Pancreas (tissue), 10 donors: Measurements from ENCODE around the gene TNIK. TPM values are rescaled to one million over a fixed set of nuclear protein-coding genes. Genes with fewer than 3 reads are reported as not detected.
A peak's percentile ranks its signal among the peaks of the same experiment; 100 is the strongest.

Source experiments
- ATAC-seq, 4 donors: fragments of 200-7000 bp; cut with Tn5 transposase; one replicate each; pipeline versions ENCODE4 v1.8.0 to v1.9.1; 2020; ENCODE audit warnings: mild to moderate bottlenecking in 4 of 4, moderate library complexity in 4 of 4
- DNase-seq, 6 donors: peaks; one replicate each; pipeline ENCODE4 v3.0.0-alpha.2; 2020
- FAIRE-seq: peaks from 2 replicates; lab custom pipeline; 2012; peaks lifted over from hg19 to GRCh38; lab: Jason Lieb, UNC
- H3K27ac ChIP-seq, 4 donors: fragments of 200-600 bp; sonication (generic); 1 replicate in 3 of 4; 2 replicates in 1 of 4; pipeline versions ENCODE4 v1.5.0 to v1.8.0; 2020
- H3K27me3 ChIP-seq, 4 donors: fragments of 200-600 bp; one replicate each; pipeline ENCODE4 v1.8.0; 2021
- H3K36me3 ChIP-seq, 3 donors: fragments of 200-600 bp; sonication (generic) in 1 of 3; one replicate each; pipeline versions ENCODE4 v1.5.0 to v1.8.0; 2020 to 2021
- H3K4me1 ChIP-seq, 3 donors: fragments of 200-600 bp; one replicate each; pipeline ENCODE4 v1.8.0; 2021
- H3K4me3 ChIP-seq, 4 donors: fragments of 200-600 bp; sonication (generic) in 2 of 4; one replicate each; pipeline versions ENCODE4 v1.5.0 to v1.8.0; 2020 to 2021
- H3K9me3 ChIP-seq, 4 donors: fragments of 200-600 bp; one replicate each; pipeline ENCODE4 v1.8.0; 2021
- CTCF ChIP-seq, 4 donors: fragments of 200-600 bp; sonication (generic) in 3 of 4; IDR thresholded peaks; one replicate each; pipeline versions ENCODE4 v1.5.0 to v1.8.0; 2021; ENCODE audit warnings: antibody characterized with exemption in 4 of 4
- WGBS, 2 donors: extraction: QIAGEN DNeasy Blood & Tissue Kit; methylation state at CpG; one replicate each; pipeline ENCODE4 v1.1.7; 2013; 5-methylcytosine and 5-hydroxymethylcytosine counted together
- intact Hi-C, 3 donors: fragments of 100-400 bp; cut with DNase I; formaldehyde crosslinking; loops; one replicate each; pipeline versions ENCODE4 v1.11.1 to v1.14.2; 2022
- polyA plus RNA-seq, 2 donors: library from polyadenylated mRNA; stranded (reverse); fragments of 200-250 nt; gene quantifications; one replicate each; pipeline ENCODE4 v1.2.3, GENCODE V29; 2013
- total RNA-seq, 6 donors: library from RNA; stranded (reverse); fragmentation: NEBNext Ultra II Directional in 4 of 6; extraction: Animal tissue kit (Norgen Biotek cat#: 25700) in 4 of 6; gene quantifications; one replicate each; pipeline versions ENCODE4 v1.2.1 to v1.2.4, GENCODE V29; 2021 to 2023
- donor health status: healthy with polysubstance abuse.
- donor health status: DM: no; HTN: no; CAD: no; lungs with moderate emphysema.
- donor health status: DM: no; HTN: no; CAD: no.
- donor health status: control.
- donor health status: control.
- donor health status: Bipolar disorder and iron deficiency.
- donor health status: DM: yes; HTN: yes; CAD: no.
- donor health status: DM: no; HTN: no; CAD: no.
- donor health status: DM: no; HTN: no; CAD: no.
- donor health status: DM: yes; HTN: yes; CAD: no.

Gene TNIK
- total and polyA plus RNA-seq, 8 donors, result 3.5 to 13.6 (median 5.8) TPM

GRCh38 chr3:171419457-171419856 lies 40.7 kb downstream of the TNIK start:
- TF ChIP-seq CTCF (IDR thresholded peaks at IDR 0.05), result no peak
- H3K9me3 ChIP-seq, result no peaks in the 10 kb centered on the region
- H3K4me3 ChIP-seq, result no peak overlapping the region
- no peak for ATAC-seq
- no peaks in the 10 kb centered on the region for H3K36me3 ChIP-seq
- DNase-seq, result no peak
- WGBS, 2 donors, result 66 to 73% methylated on average over 3 of the region's 3 CpGs
- intact Hi-C loops, result no loop called here
- no peak overlapping the region for H3K27ac ChIP-seq
- H3K27me3 ChIP-seq, result no peaks in the 10 kb centered on the region
- FAIRE-seq, result no peak
- no peaks in the 10 kb centered on the region for H3K4me1 ChIP-seq

- no peak overlapping the region for H3K27ac ChIP-seq
- no peaks in the 10 kb centered on the region for H3K9me3 ChIP-seq
- 87 to 93% methylated on average over 3 of the region's 3 CpGs for WGBS, 2 donors
- FAIRE-seq (no peak), ATAC-seq (peak in 3 of 4 donors; percentile 46 to 73 (median 63)), DNase-seq (no peak)
- no peak for TF ChIP-seq CTCF (IDR thresholded peaks at IDR 0.05)
- H3K4me1 ChIP-seq, result no peaks in the 10 kb centered on the region
- no peaks in the 10 kb centered on the region for H3K36me3 ChIP-seq
- no peaks in the 10 kb centered on the region for H3K27me3 ChIP-seq
- intact Hi-C loops, result no loop called here
- H3K4me3 ChIP-seq, result no peak overlapping the region
Measured at GRCh38 chr3:171417813-171418212, 42.4 kb downstream of the TNIK start.

- no peaks in the 10 kb centered on the region for H3K36me3 ChIP-seq
- DNase-seq (no peak), FAIRE-seq (no peak), ATAC-seq (no peak)
- 87 to 93% methylated on average over 1 of the region's 1 CpG for WGBS, 2 donors
- no peak overlapping the region for H3K4me3 ChIP-seq
- intact Hi-C loops, result no loop called here
- no peak for TF ChIP-seq CTCF (IDR thresholded peaks at IDR 0.05)
- peaks cover 0 to 3% (median 0%) of the 10 kb centered on the region in 3 donors for H3K4me1 ChIP-seq
- H3K27ac ChIP-seq, result no peak overlapping the region
- H3K9me3 ChIP-seq, result no peaks in the 10 kb centered on the region
- no peaks in the 10 kb centered on the region for H3K27me3 ChIP-seq
Measured at GRCh38 chr3:171417137-171417536, 43.1 kb downstream of the TNIK start.

- no peak for FAIRE-seq
- intact Hi-C loops, result no loop called here
- no peak for ATAC-seq
Measured at GRCh38 chr3:171416666-171417065, 43.5 kb downstream of the TNIK start.

More at GRCh38 chr3:171416666-171417065, 43.5 kb downstream of the TNIK start:
- H3K27ac ChIP-seq, result no peak overlapping the region
- no peak for DNase-seq
- no peak overlapping the region for H3K4me3 ChIP-seq
- no peaks in the 10 kb centered on the region for H3K9me3 ChIP-seq
- peaks cover 0 to 3% (median 0%) of the 10 kb centered on the region in 3 donors for H3K4me1 ChIP-seq
- TF ChIP-seq CTCF (IDR thresholded peaks at IDR 0.05), result no peak
- WGBS, 2 donors, result 61 to 68% methylated on average over 2 of the region's 2 CpGs
- no peaks in the 10 kb centered on the region for H3K27me3 ChIP-seq
- no peaks in the 10 kb centered on the region for H3K36me3 ChIP-seq
